HepG2 (cell line): ENCODE data around the gene TMEM121. TPM values are rescaled to one million over a fixed set of nuclear protein-coding genes. Genes with fewer than 3 reads are reported as not detected.
A peak's percentile ranks its signal among the peaks of the same experiment; 100 is the strongest.

Source experiments
- ATAC-seq: fragments of 200-7000 bp; cut with Tn5 transposase; 3 replicates; pipeline ENCODE4 v1.9.1; 2020; ENCODE audit warnings: mild to moderate bottlenecking, moderate library complexity
- BruUV-seq: library from RNA; stranded (reverse); fragments of 400-500 nt; replicated peaks from 2 replicates; lab custom pipeline; 2021; lab: Mats Ljungman, UMichigan
- CTCF ChIA-PET: fragments of 300-600 bp; formaldehyde crosslinking; extraction: SDS; loops from one replicate; lab custom pipeline; 2021; ENCODE audit warnings: low total read pairs, inconsistent platforms, low intra/inter-chr PET ratio; lab: Yijun Ruan, JAX
- POLR2A ChIA-PET: fragments of 350-600 bp; sonication (Branson Sonifier 250); formaldehyde crosslinking; loops from one replicate; lab custom pipeline; 2020; ENCODE audit warnings: antibody characterized with exemption, inconsistent platforms; lab: Yijun Ruan, JAX
- DNase-seq: peaks from one replicate; pipeline ENCODE4 v3.0.0-alpha.2; 2015; ENCODE audit warnings: low spot score
- FAIRE-seq: peaks from 3 replicates; lab custom pipeline; 2011; peaks lifted over from hg19 to GRCh38; lab: Jason Lieb, UNC
- H2AFZ ChIP-seq: one replicate; pipeline ENCODE4 v1.6.1; 2011; ENCODE audit warnings: low read length, inconsistent platforms
- H3K27ac ChIP-seq: fragments of 300-600 bp; 3 replicates; pipeline ENCODE4 v1.8.0; 2011; ENCODE audit warnings: mixed run types, mild to moderate bottlenecking, mixed read lengths, low read length, inconsistent platforms; ENCODE audit not compliant: insufficient read depth; ENCODE audit errors: extremely low read length
- H3K27me3 ChIP-seq, 2 experiments: fragments of 200-600 bp in 1 of 2; 2 replicates in 1 of 2; 3 replicates in 1 of 2; pipeline versions ENCODE4 v1.6.0 to v1.8.0; 2011; ENCODE audit warnings: low read length in 2 of 2, mild to moderate bottlenecking in 2 of 2, moderate library complexity in 2 of 2, inconsistent platforms in 1 of 2; ENCODE audit not compliant: insufficient read depth in 2 of 2, control insufficient read depth in 1 of 2
- H3K36me3 ChIP-seq, 2 experiments: fragments of 200-600 bp in 1 of 2; replicated peaks in 1 of 2; 2 replicates in 1 of 2; 3 replicates in 1 of 2; pipeline versions ENCODE4 v1.5.1 to v1.8.0; 2011; ENCODE audit warnings: low read length in 2 of 2, inconsistent platforms in 1 of 2; ENCODE audit not compliant: insufficient read depth in 2 of 2, control insufficient read depth in 1 of 2
- H3K4me1 ChIP-seq: 2 replicates; pipeline ENCODE4 v1.5.1; 2012; ENCODE audit warnings: low read length, inconsistent platforms; ENCODE audit not compliant: insufficient read depth
- H3K4me2 ChIP-seq: 2 replicates; pipeline ENCODE4 v1.6.0; 2011; ENCODE audit warnings: low read depth, low read length, inconsistent platforms
- H3K4me3 ChIP-seq, 3 experiments: fragments of 200-600 bp in 1 of 3; sonication (generic), shearing (Covaris generic) in 1 of 3; replicated peaks in 1 of 3; 2 replicates each; pipeline ENCODE4 v1.5.1; 2011 to 2016; ENCODE audit warnings: low read length in 3 of 3, inconsistent platforms in 2 of 3, low read depth in 2 of 3, mild to moderate bottlenecking in 2 of 3, control low read depth in 1 of 3, mixed read lengths in 1 of 3; ENCODE audit not compliant: insufficient read depth in 1 of 3
- H3K79me2 ChIP-seq: one replicate; pipeline ENCODE4 v1.6.1; 2011; ENCODE audit warnings: low read length, inconsistent platforms; ENCODE audit not compliant: insufficient read depth
- H3K9ac ChIP-seq: 2 replicates; pipeline ENCODE4 v1.6.0; 2011; ENCODE audit warnings: mild to moderate bottlenecking, low read depth, low read length, inconsistent platforms; ENCODE audit not compliant: insufficient read depth
- H3K9me3 ChIP-seq: 2 replicates; pipeline ENCODE4 v1.5.1; 2012; ENCODE audit warnings: mild to moderate bottlenecking, low read length
- H4K20me1 ChIP-seq: 2 replicates; pipeline ENCODE4 v1.6.0; 2011; ENCODE audit warnings: inconsistent platforms, mild to moderate bottlenecking, low read length, moderate library complexity; ENCODE audit not compliant: insufficient read depth
- BRD4 ChIP-seq: sonication (generic); formaldehyde crosslinking; IDR thresholded peaks from 2 replicates; pipeline ENCODE4 v1.4.0; 2020; ENCODE audit warnings: missing genetic modification reagents
- CC2D1A ChIP-seq: sonication (generic); formaldehyde crosslinking; IDR thresholded peaks from 2 replicates; pipeline ENCODE4 v1.8.1; 2023; ENCODE audit warnings: mild to moderate bottlenecking, missing genetic modification reagents
- ELF1 ChIP-seq: sonication (generic); formaldehyde crosslinking; IDR thresholded peaks from 2 replicates; pipeline ENCODE4 v1.4.0; 2020; ENCODE audit warnings: missing genetic modification reagents
- IRF1 ChIP-seq: sonication (generic); formaldehyde crosslinking; IDR thresholded peaks from 2 replicates; pipeline ENCODE4 v1.4.0; 2020; ENCODE audit warnings: low read depth, mild to moderate bottlenecking, missing genetic modification reagents
- JDP2 ChIP-seq: sonication (generic); formaldehyde crosslinking; IDR thresholded peaks from 2 replicates; pipeline ENCODE4 v1.8.1; 2022; ENCODE audit warnings: missing genetic modification reagents, borderline replicate concordance
- KDM2A ChIP-seq: sonication (generic); formaldehyde crosslinking; IDR thresholded peaks from 2 replicates; pipeline ENCODE4 v1.4.0; 2020; ENCODE audit warnings: low read depth, missing genetic modification reagents, borderline replicate concordance
- LBX2 ChIP-seq: sonication (generic); formaldehyde crosslinking; IDR thresholded peaks from 2 replicates; pipeline ENCODE4 v1.5.0; 2020; ENCODE audit warnings: missing genetic modification reagents, mild to moderate bottlenecking, borderline replicate concordance
- NFE2L2 ChIP-seq: fragments of 150-350 bp; IDR thresholded peaks from 2 replicates; pipeline ENCODE4 v1.6.1; 2014; ENCODE audit warnings: low read length
- PAWR ChIP-seq: sonication (generic); formaldehyde crosslinking; IDR thresholded peaks from 2 replicates; pipeline ENCODE4 v1.4.0; 2020; ENCODE audit warnings: missing genetic modification reagents, mild to moderate bottlenecking, borderline replicate concordance
- SALL1 ChIP-seq: sonication (generic); formaldehyde crosslinking; IDR thresholded peaks from 2 replicates; pipeline ENCODE4 v1.8.0; 2022; ENCODE audit warnings: mild to moderate bottlenecking, missing genetic modification reagents
- ZBTB7B ChIP-seq: sonication (generic); formaldehyde crosslinking; IDR thresholded peaks from 2 replicates; pipeline ENCODE4 v1.4.0; 2020; ENCODE audit warnings: missing genetic modification reagents
- ZNF513 ChIP-seq: sonication (generic); formaldehyde crosslinking; conservative IDR thresholded peaks from 2 replicates; pipeline ENCODE4 v1.5.0; 2020; ENCODE audit warnings: missing genetic modification reagents
- ZNF564 ChIP-seq: sonication (generic); formaldehyde crosslinking; IDR thresholded peaks from 2 replicates; pipeline ENCODE4 v1.8.1; 2023; ENCODE audit warnings: mild to moderate bottlenecking, missing genetic modification reagents
- ZNF687 ChIP-seq: sonication (generic); formaldehyde crosslinking; IDR thresholded peaks from 2 replicates; pipeline ENCODE4 v1.5.1; 2020; ENCODE audit warnings: mild to moderate bottlenecking, missing genetic modification reagents, moderate library complexity
- ZNF792 ChIP-seq: IDR thresholded peaks from 2 replicates; pipeline ENCODE4 v1.6.1; 2016
- WGBS: methylation state at CpG from one replicate; pipeline ENCODE4 v1.1.6; 2017; ENCODE audit warnings: low lambda C conversion rate; 5-methylcytosine and 5-hydroxymethylcytosine counted together
- in situ Hi-C: cut with HindIII; loops from 2 replicates; pipeline ENCODE4 v1.10.0; 2017; ENCODE audit warnings: low pct_unique_long_range_greater_than_20kb; ENCODE audit not compliant: extremely low pct_ligation_motif_present
- intact Hi-C: fragments of 100-400 bp; cut with micrococcal nuclease; formaldehyde crosslinking; loops from one replicate; pipeline ENCODE4 v1.10.0; 2022; ENCODE audit not compliant: unreplicated experiment
- polyA plus RNA-seq, 8 experiments: library from polyadenylated mRNA; depleted of rRNA in 3 of 8; stranded (reverse) in 7 of 8; unstranded in 1 of 8; fragments of >200 nt; fragmentation: Illumina TruSeq in 4 of 8; extraction: Trizol in 4 of 8; gene quantifications; 2 replicates each; pipeline versions ENCODE4 v1.2.1 to v1.2.3, GENCODE V29; 2011 to 2016; ENCODE audit warnings: low read depth in 4 of 8, missing spikeins in 1 of 8, mixed read lengths in 1 of 8; ENCODE audit not compliant: insufficient read depth in 1 of 8
- total RNA-seq, 5 experiments: library from RNA; depleted of rRNA; stranded (reverse); fragments of >200 nt; fragmentation: Illumina TruSeq; extraction: Trizol; gene quantifications; 2 replicates each; pipeline ENCODE4 v1.2.3, GENCODE V29; 2016; ENCODE audit warnings: low read depth in 1 of 5

TMEM121 gene
- total and polyA plus RNA-seq, 2 of the 13 experiments (the other 11 are each of a cell fraction or from before 2014, with no cell fraction given) = 6.6 to 19.0 TPM

GRCh38 chr14:105503296-105503640, 23.1 kb upstream of the TMEM121 start (continued):
- TF ChIP-seq ZNF687 (CRISPR knock-in tag) (no peak), JDP2 (CRISPR knock-in tag) (no peak)

- no peak for DNase-seq
- no peaks in the 10 kb centered on the region for H3K79me2 ChIP-seq
- H3K4me2 ChIP-seq = peak overlapping the region; percentile 73
- H3K9me3 ChIP-seq = no peaks in the 10 kb centered on the region
- 28% methylated on average over 27 of the region's 29 CpGs for WGBS
- BruUV-seq = no TSS peak
- peak; percentile 29 for ATAC-seq
- no peak for FAIRE-seq
- H3K4me3 ChIP-seq = peak overlapping the region in 1 of 3 experiments; percentile 41; a peak in 1 of 6 replicates
- ChIA-PET POLR2A (interaction anchor here (1.0 kb wide), 1 partner anchor 8 kb away, joined by 5 read pairs; no protein-coding TSS in a partner anchor), CTCF (no interaction called here)
- H3K27me3 ChIP-seq = peaks cover 2 to 34% of the 10 kb centered on the region in 2 experiments; a peak in 4 of 5 replicates
- 0 out of 2 replicates have a peak overlapping the region, but pooled peaks have one; percentile 5 for H3K9ac ChIP-seq
- no peak overlapping the region for H3K27ac ChIP-seq
- intact Hi-C loops = no loop called here
- H3K36me3 ChIP-seq = no peaks in the 10 kb centered on the region
- in situ Hi-C loops = no loop called here
- H3K4me1 ChIP-seq = peaks cover 63% of the 10 kb centered on the region
- H4K20me1 ChIP-seq = no peaks in the 10 kb centered on the region
- no peak overlapping the region for H2AFZ ChIP-seq
- TF ChIP-seq SALL1 (0 out of 2 replicates have a peak, but pooled peaks have one; percentile 16), NFE2L2 (no peak), PAWR (CRISPR knock-in tag) (no peak), ELF1 (CRISPR knock-in tag) (peak; percentile 33; the same call in 1 of the 2 replicates), ZNF792 (CRISPR knock-in tag) (peak; percentile 34; the same call in 1 of the 2 replicates), IRF1 (CRISPR knock-in tag) (no peak), ZNF564 (0 out of 2 replicates have a peak, but pooled peaks have one; percentile 25), ZBTB7B (CRISPR knock-in tag) (peak; percentile 34; the same call in 1 of the 2 replicates), ZNF513 (CRISPR knock-in tag) (no peak), BRD4 (CRISPR knock-in tag) (no peak), KDM2A (CRISPR knock-in tag) (peak; percentile 17; the same call in 1 of the 2 replicates), LBX2 (CRISPR knock-in tag) (no peak), CC2D1A (CRISPR knock-in tag) (no peak)
Measured at GRCh38 chr14:105503935-105504692, 22.3 kb upstream of the TMEM121 start.
